Kidney glomerular epithelial cell (primary cell): ENCODE data around the gene SRRM3.
A peak's percentile ranks its signal among the peaks of the same experiment; 100 is the strongest.
"Not testable (repeated sequence)": the region's sequence is repeated elsewhere in the genome, so short reads cannot be mapped to it uniquely, and the experiment has no call there.

Source experiments
- DNase-seq: peaks from one replicate; lab custom pipeline; 2025; lab: John Stamatoyannopoulos, UW

SRRM3 gene

DNA sequence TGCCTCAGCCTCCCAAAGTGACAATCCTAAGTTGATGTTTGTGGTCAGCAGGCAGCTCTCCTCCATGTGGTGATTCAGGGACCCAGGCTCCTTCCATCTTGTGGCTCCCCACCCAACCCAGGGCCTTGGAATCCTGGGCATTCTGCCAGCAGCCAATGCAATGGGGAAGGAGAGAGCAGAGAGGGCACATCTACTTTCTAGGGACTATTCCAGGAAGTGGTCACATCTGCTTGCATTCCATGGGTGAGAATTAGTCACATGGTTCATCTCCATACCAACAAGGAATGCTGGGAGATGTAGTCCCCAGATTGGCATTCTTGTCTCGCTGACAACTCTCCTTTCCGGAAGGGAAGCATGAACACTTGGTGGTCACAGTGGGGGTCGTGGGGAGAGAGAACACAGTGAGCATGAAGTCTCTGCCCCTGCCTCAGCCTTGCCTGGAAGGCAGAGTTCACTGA lies 9.9 kb upstream of the SRRM3 start:
- DNase-seq, result peak; percentile 3

DNA sequence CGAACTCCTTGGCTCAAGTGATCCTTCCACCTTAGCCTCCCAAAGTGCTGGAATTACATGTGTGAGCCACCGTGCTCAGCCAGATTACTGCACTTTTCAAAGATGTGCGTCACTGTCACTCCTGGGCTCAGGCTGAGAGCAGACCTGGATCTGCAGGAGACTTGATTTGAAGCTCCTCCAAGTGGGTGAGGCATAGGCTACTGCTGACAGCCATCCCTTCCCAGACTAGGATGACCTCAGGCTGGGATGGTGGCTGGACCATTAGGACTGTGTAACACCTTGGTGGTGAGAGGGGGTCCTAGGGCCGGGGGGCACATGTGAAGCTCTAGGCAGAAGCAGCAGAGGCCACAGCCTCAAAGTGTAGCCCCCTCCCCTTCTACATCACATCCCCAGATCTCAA lies 8.2 kb upstream of the SRRM3 start:
- no peak for DNase-seq

DNA sequence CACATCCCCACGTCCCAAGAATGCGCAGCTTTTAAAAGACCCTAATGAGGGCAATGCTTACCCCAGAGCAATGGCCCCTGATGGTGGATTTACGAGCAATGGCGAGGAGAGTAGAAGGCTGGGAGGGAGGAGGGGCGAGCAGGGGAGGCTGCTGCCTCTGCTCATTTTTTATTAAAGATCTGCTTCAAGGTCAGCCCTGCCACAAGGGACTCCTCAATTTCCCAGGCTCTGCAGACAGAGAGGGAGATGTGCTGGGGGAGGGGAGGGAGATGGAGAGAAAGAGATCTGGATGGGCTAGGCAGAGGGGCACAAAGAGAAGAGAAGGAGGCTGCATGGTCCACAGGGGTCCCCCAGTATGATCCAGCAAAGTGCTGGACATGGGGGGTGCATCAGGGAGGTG lies 7.8 kb upstream of the SRRM3 start:
- DNase-seq, result no peak

- DNase-seq, result no peak
These were observed 4.9 kb upstream of the SRRM3 start for GRCh38 chr7:76196786-76197185.

DNA sequence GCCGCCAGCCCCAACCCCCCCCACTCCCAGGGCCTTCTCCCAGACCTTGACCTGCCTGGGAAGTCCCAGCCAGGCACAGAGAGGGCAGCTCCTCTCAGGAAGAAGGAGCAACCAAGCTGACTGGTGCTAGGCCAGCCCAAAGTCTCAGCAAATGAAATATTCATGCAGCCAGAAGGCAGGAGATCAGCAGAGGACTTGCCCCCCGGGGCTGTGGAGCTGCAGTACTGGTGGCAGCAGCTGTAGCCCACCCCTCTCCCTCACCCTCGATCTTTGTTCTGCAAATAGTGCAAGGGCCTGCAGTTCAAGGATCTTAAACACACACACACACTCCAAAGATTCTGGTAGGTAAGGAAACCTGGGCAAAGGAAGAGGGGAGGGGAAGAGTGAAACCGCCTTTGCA lies 3.5 kb upstream of the SRRM3 start:
- DNase-seq, result no peak

GRCh38 chr7:76202666-76203030 lies 952 bp downstream of the SRRM3 start:
- DNase-seq, result no peak

- DNase-seq, result no peak
These were observed 2.5 kb downstream of the SRRM3 start for GRCh38 chr7:76204147-76204546.

DNA sequence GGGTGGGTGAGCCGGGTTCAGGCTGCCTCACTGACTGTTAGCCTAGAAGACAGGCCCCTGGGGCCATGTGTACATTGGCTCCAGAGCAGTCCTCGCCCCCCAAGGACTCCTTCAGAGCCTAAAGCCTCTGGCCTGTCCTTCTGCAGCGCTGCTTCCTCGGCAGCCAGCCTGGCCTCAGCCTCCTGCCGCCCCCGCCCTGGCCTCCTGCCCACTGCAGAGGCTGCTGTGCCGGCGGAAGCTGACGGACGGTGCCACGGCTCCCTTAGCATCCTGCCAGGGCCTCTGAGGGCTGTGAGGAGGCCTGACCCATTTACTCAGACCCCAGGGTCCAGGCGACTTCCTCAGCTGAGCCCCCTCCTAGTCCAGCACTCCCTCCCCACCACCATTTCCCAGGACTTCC lies 4.9 kb downstream of the SRRM3 start:
- no peak for DNase-seq

- no peak for DNase-seq
These were observed 7.6 kb downstream of the SRRM3 start for GRCh38 chr7:76209310-76209709.

GRCh38 chr7:76211216-76211615 lies 9.5 kb downstream of the SRRM3 start:
- DNase-seq, result no peak

- not testable (repeated sequence) for DNase-seq
These were observed 13.7 kb downstream of the SRRM3 start for GRCh38 chr7:76215349-76215748.

DNA sequence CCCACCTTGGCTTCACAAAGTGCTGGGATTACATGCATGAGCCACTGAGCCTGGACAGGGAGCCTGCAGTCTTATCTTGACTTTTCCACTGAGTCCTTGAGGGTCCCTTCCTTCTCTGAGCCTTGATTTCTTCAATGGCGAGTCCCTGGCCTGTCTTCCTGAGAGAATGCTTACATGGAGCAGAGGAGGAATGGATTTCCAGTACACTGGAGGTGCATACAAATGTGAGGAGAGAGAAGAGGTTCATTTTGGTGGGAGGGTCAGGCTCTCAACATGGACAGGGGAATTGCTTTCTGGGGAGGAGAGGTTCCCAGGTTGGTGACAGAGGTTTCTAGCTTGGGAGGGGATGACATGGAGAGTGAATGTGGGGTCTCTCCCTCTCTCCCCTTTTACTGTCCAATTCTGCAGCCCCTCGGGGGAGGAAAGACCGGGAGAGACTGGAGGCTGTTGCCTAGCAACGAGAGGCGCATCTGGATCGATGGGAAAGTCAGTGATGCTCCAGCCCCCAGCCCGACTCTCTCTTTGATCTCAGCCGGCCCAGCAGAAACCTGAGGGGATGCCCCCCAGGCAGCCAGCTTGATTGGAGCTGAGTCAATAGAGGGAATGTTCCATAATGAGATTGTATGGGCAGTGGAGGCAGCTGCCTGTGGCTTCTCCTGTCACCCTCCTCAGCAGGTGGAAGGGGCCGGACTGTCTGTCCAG lies 14.8 kb downstream of the SRRM3 start:
- DNase-seq, result no peak

- DNase-seq, result no peak
These were observed 16.4 kb downstream of the SRRM3 start for GRCh38 chr7:76217942-76218566.

DNA sequence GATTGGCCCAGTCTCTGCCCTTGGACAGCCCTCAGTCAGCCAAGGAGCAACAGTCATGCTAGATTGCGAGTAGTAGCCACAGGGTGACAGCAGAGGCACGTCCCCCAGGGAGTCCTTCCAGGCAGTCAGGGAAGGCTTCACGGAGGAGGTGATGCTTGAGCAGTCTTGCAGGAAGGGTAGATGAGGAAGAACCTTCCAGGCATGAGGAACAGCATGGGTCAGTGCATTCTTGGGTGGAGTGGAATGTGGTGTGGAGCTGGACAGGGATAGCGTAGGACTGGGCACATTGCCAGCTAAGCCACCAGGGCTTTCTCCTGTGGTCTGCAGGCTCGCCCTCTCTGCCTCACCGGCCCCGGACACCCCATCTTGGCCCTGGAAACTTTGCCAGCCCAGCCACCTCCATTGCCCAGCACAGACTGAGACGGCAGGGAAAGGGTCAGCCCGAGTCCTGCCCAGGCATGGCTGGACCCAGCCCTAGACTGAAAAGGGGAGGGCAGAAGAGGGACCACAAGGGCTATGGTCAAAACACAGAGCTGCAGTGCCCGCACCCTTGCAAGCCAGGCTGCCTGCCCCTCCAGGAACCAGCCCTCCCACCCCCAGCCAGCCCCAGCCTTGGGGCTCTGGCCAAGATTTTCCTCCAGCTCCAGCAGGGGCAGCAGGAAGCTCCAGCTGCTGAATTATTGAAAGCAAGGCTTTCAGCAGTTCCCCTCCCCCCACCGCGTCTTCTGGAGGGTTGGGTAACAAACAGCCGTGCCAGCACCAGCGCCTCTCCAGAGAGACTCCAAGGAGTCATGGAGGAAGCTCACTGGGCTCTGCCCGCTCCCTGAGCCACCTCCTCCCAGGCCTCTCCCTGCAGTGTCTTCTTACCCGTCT lies 18.7 kb downstream of the SRRM3 start:
- DNase-seq, result peak; percentile 91

DNA sequence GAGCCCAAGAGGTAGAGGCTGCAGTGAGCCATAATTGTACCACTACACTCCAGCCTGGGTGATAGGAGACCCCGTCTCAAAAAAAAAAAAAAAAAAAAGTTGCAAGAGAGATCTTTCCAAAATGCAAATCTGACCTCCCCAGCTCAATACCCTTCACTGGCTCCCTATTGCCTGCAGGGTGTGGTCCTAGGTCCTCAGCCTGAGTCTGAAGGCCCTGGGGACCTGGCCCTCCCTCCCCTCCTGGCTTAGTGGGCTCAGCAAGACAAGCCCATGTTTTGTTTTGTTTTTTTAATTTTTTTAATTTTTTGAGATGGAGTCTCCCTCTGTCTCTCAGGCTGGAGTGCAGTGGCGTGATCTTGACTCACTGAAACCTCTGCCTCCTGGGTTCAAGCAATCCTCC lies 20.6 kb downstream of the SRRM3 start:
- no peak for DNase-seq

GRCh38 chr7:76222839-76223238 lies 21.1 kb downstream of the SRRM3 start:
- DNase-seq, result no peak

GRCh38 chr7:76223286-76223972 lies 21.7 kb downstream of the SRRM3 start:
- no peak for DNase-seq

DNA sequence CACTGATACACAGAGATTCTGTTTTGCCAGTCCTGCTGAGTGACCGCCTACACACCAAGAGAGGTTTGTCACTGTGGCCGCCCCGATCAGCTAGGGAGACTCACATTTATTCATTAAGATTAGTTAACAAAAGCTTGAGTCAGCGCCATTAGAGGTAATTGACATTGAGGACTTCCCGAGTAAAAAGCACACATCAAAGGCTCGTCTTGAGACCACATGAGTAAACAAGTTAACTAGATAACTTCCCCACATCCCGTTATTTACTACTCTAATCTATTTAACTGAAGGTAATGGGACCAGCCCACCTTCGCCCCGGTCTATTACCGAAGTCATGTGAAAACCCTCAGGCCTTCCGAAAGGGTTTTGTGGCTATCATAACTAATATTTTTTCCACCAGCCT lies 23.0 kb downstream of the SRRM3 start:
- DNase-seq, result no peak

- no peak for DNase-seq
These were observed 23.7 kb downstream of the SRRM3 start for GRCh38 chr7:76225379-76225778.

GRCh38 chr7:76225951-76226350 lies 24.3 kb downstream of the SRRM3 start:
- no peak for DNase-seq

- DNase-seq, result not testable (repeated sequence)
These were observed 25.3 kb downstream of the SRRM3 start for GRCh38 chr7:76226878-76227423.

GRCh38 chr7:76230214-76230613 lies 28.5 kb downstream of the SRRM3 start:
- no peak for DNase-seq
